GM19395 (cell line): Measurements from ENCODE around the gene GTSE1.

Experiments
- ATAC-seq: cut with Tn5 transposase; IDR thresholded peaks from one replicate; pipeline ENCODE4 v1.9.1; 2021; ENCODE audit warnings: mild to moderate bottlenecking, moderate library complexity; ENCODE audit not compliant: unreplicated experiment

GTSE1 gene

DNA sequence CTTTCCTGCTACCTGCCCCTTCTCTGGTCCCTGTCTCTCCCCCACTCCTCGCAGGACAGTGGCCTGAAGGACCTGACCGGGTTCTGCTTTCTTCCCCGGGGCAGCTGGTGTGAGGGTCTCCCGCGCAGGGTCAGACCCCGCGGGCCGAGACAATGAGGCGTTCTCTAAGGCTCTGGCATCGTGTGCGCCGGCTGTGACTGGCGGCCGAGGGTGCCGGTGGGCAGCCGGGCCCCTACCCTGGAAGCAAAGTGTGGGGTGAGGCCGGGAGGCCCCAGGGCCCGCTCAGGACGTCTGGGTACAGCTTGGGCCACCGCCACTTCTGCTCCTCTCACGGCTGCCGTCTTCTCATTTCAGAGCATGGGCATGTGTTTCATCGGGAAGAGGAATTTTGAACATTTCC lies 55.1 kb downstream of the GTSE1 start:
- ATAC-seq, result no peak

DNA sequence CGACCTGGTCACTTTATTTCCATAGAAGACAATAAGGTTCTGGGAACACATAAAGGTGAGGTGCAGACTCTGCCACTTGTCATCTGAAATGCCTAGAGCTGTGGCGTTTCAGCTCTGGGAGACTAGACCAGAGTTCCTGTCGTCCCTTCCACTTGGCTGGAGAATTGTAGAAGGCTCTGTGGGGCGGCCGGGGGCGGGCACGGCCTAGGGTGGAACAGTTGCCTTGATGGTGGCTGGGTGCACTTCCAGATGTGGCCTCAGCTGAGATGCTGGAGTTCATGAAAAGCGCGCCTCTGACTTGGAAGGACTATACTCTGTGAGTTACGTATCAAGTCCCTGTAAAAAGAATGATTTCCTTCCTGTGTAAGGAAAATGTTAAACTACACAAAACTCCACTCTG lies 55.6 kb downstream of the GTSE1 start:
- ATAC-seq, result no peak

DNA sequence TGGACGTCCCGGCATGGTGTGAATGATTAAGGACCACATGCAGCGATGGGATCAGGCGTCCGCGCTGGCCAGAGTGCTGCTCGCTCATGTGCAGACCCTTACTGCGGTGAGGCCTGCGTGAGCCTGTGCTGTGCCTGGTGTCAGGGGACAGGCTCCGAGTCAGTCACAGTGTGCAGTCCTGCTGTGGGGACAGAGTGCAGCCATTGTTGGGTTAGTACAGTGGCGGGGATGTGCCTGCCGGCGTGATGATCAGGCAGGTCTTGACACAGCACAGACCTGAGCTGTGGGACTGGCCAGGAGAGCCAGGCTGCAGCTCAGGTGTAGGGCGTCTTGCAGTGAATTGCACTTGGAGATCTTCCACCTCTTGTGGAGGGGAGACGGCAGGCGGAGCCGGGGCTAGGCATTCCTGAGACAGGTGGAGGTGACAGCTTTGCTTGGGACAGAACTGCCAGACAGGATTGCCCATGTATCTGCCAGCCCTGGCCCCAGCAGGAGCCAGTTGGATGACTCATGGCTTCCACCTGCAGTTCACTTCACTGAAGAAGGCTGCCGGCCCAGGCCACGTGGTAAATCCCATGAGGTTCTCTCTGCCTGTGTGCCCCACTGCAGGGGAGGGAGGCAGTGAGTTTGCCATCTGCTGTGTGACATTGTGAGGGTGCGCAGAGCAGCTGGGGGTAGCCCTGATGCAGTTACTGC lies 56.2 kb downstream of the GTSE1 start:
- no peak for ATAC-seq

DNA sequence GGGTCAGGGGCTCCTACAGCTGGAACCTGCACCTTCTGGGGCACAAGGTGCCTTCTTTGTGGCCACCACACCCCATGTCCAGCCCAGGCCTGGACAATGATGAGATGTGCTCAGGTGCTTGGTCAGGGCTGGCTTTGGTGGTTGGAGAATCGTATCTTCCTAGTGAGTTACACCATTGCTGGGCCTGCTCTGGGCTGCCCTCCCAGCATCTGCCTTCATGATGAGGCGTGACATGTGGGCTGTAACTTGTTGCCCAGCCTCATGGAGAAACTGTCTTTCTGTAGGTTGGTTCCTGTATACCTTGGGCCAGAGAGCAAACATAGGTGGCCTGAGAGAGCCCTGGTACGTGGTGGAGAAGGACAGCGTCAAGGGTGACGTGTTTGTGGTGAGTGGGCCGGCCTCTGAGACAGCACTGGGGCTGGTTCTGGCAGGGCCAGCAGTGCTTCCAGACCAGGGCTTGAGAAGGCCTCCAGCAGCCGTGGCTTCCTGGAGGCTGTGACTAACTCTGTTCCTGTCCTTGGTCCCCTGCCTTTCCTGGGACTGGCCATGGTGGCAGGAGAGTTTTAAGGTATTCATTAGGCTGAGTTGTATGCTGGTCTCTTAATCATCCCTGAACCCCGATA lies 56.9 kb downstream of the GTSE1 start:
- no peak for ATAC-seq

DNA sequence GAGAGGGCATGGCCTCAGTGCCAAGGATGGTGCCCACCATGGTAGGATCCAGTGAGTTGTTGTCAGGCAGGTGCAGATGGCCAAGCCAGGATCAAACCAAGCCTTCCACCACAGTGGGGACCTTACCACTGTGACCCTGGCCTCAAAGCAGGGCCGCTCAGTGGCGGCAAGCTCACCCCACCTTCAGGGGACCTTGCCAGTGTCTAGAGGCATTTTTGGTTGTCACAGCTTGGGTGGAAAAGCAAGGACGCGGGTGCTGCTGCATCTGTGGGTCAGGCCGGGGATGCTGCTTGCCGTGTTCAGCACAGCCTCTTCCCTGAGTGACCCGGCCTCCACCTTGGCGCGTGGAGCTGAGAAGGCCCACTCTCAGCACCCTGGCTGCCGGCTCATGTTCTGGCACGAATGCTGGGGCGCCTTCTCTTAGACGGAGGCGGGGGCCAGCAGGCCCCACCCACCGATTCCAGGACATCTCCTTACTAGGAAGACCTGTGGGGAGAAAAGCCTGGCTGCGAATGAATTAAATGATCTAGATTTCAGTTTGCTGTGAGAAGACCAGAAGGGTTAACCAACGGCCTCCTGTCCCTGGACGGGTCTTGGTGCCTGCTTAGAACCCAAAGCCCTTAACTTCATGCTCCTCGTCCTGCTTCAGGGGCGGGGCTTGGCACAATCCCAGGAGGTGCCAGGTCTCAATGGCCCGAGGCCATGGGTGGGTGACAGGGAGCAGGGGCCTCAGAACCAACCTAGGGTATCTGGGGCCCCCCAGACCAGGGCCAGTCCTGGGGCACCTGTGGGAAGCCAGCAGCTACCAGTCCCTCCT lies 57.7 kb downstream of the GTSE1 start:
- ATAC-seq, result no peak

DNA sequence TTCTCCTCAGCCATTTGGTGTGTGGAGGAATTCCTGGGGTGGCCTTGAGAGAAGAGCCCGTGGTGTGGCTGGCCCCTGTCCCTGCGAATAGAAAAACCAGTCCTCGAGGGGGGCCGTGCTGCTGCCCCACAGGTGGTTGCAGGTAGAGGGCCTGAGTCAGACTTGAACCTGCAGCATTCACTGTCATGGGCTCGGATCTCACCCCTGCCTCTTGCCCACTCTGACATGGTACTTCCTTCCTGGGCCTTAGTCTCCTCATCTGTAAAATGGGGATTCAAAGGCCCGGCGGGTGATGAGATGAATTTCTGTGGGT lies 58.3 kb downstream of the GTSE1 start:
- ATAC-seq, result no peak

DNA sequence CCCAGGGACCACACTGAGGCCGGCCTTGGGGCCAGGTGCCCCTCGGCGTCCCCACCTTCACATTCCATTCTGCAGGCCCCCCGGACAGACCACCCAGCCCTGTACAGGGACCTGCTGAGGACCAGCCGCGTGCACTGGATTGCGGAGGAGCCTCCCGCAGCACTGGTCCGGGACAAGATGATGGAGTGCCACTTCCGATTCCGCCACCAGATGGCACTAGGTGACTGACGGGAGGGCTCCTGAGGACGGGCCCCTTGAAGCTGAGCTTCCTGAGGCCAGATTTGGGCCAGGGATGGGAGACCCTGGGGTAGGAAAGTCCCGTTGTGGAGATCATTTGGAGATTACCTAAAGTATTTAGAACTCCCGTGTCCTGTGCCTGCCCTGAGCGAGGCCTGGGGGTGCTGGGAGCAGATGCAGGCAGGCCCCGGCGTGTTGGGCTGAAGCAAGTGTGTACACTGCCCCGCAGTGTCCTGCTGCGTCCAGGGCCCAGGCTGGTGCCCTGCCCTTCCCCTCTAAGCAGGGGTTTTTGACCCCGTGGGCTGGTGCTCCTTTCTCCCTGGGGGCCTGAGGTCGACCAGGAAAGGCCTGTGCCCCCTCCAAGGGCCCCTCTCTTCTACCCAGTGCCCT lies 58.8 kb downstream of the GTSE1 start:
- ATAC-seq, result no peak

DNA sequence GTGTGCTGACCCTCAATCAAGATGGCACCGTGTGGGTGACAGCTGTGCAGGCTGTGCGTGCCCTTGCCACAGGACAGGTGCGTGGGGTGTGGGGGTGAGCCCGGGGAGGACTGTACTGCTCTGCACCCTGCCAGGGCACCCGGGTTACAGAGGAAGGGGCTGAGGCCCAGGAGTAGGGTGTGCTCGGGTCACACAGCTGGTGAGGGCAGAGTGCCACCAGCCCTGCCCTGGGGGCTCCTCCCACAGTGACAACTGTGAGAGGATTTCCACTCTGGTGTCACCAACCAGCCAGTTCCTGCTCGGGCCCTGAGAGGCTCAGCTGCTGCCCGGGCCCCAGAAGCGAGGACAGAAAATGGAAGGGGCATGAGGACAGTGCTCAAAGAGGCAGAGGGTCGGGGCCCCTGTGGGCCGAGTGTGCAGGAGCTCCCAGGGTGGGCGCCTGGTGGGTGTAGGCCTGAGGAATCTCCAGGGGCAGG lies 59.4 kb downstream of the GTSE1 start:
- ATAC-seq, result no peak

DNA sequence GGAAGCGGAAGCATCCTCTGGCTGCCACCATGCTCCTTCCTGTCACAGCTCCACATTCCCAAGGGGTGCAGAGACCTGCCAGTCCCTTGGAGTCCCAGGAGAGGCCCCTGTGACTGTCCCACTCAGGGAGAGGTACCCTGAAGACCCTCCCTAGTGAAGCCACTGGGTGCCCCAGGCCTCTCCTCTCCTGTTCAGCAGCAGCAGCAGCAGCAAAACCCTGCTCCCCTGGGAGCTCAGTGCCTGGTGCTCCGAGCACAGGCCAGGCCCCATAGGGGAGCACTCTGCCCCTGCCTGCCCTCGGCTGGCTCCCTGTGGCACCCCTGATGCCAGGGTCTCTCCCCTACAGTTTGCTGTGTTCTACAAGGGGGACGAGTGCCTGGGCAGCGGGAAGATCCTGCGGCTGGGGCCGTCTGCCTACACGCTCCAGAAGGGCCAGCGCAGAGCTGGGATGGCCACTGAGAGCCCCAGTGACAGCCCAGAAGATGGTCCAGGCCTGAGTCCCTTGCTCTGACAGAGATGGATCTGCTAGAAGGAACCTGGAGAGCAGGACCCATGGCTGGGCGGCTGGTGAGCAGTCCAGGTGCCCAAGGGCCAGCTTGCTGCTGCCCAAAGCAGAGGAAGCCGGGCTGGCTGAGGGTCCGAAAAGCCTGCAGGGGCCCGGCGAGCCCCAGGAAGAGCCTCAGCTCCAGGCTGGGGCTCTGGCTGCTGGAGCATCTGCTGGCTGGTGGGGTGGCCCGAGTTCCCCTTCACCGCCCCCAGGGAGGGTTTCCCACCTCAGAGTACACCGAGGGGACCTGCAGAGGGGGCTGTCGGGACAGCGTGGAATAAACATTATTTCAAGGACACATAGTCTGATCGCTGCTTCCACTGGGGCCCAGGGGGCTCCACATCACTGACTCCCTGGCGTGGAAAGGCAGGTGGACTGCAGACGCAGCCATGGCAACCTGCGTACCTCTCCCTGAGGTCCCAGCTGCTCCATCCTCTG lies 60.1 kb downstream of the GTSE1 start:
- no peak for ATAC-seq

DNA sequence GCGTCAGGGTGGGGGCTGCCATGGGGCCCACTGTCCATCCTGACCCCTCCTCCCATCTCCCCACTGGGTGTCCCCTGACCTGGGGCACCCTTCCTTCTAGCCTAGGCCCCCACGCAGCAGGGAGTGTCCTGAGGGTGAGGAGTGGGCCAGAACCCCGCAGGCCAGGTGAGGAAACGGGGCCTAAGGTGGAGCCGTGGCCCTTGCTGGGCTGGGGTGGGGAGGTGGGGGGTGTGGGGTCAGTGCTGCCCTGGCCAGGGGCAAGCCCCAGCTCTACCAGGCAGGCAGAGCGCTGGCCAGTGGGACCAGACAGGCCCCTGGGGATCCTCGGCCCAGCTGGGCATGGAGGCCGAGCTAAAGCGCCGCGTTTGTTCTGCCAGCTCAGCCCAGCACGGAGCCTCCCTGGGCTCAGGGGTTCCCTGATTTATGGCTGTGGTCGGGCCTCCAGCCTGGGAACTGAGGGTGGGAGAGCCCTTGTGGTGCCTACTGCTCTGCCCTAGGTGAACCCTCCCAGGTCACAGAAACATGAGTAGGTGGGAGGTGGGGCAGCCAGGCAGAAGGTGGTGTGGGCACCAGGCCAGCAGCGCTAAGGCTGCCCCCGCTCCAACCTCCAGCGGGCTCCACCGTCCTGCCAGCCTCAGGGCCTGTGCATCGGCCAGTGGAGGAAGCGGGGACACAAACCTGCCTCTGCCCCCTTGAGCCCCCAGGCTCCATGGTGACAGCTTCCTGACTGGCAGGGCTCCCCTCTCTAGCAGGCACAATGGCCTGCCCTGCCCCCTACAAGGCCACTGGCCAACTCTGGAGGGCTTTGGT lies 61.2 kb downstream of the GTSE1 start:
- no peak for ATAC-seq

DNA sequence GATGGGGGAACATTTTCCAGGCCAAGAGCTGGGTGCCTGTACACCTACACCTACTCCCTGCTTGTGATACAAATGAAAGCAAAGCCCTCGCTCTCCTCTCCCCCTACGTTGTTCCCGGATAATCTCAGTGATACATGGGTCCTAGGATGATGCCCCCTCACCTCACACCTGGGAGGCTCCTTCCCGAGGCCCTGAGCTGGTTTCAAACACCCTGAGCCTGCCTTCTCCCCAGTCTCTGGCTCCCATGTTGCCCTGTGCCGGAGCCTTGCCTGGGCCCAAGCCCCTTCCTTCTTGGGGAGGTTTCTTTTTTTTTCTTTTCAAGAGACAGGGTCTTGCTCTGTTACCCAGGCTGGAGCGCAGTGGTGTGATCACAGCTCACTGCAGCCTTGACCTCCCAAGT lies 62.1 kb downstream of the GTSE1 start:
- no peak for ATAC-seq

DNA sequence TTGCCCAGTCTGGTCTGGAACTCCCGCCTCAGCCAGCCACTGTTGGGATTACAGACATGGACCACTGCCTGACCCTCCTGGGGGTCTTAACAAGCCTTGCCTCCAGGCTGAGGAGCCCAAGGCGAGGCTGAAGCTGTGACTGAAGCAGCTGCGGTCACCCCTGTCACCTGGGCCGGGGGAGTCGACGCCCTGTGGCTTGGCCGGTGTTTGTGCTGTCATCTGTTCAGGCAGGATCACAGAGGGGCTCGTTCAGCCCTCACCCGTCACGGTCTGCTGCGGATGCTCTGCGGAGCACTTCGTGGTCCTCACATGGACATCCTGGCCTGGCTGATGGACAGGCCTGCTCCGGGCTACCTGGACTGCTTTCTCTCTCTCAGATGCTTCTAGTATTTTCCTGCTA lies 62.7 kb downstream of the GTSE1 start:
- ATAC-seq, result no peak

DNA sequence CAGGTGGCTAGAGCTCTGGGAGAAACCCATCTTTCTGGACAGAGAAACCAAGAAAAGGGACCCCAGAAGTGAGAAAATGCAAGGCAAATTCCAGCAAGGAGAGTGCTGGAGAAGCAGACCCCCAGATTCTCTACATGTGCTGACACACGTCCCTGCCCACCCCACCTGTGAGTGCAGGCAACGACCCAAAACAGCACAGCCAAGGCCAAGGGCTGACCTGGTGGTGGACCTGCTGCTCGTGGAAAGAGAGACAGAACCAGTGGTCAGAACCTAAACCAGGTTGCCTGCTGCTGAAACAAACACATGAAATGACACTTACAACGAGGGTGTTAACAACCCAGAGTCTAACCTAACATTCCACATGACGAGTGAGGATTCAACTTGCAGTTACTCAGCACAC lies 63.4 kb downstream of the GTSE1 start:
- ATAC-seq, result no peak

DNA sequence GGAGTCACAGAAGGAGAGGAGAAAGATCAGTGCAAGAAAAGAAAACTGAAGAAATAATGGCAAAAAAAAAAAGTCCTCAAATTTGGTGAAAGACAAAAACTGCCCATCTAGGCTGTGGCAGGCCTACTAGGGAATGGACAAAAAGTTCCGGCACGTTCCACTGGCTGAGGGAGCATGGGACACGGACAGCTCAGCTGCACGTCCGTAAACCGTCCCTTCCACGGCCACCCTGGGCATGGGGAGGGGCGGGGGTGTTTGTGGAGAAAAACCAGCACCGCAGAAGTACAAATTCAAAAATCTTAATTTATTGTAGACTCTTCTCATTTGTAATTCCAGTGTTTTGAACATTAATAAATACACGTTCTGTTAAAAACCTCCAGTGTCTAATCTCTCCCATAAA lies 64.2 kb downstream of the GTSE1 start:
- no peak for ATAC-seq

DNA sequence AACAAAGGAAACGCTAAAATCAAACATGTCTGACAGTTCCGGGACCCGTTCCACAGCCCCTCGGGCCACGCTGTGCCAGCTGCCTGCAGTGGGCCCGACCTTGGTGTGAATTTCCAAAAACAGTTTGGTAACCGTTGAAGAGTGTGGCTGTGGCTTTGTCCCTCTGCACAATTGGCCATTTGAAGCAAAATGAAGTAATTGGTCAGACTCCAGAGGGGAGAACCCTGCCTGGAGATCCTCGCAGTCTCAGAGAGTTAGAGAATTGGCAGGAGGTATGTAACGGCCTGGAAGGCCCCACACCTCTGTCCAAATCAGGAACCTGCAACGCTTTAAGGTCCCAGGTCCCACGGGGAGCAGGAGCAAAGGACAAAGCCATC lies 65.1 kb downstream of the GTSE1 start:
- no peak for ATAC-seq

DNA sequence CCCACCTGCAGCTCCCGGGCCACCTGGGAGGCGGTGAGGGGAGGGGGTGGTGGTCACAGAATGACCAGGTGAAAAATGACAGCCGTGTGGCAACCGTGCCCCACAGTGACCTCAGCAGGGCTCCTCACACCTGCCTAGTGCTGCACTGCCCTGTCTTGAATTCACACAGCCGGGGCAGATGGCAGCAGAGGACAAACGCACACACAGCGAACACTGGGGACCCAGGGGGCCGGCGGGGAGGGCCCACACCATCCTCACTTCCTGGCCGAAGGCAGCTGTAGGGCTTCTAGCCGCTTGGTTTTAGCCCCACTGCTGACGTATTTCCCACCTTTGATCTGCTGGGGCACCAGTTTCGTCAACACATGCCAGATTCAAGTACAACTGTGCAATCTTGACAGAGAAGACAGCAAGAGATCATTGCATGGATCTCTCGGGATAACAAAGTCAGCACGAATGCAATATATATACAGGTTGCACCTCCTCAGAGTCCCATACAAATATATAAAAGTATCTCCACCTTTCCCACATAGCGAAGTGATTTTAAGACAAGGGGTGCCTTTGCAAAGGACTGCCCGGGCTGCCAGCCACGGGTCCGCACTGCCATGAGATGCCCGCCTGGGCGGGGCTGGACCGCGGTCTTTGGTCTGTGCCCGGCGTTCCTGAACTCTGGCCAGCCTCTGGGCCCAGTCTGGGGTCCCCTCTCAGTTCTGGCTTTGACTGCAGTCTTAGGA lies 65.7 kb downstream of the GTSE1 start:
- no peak for ATAC-seq

DNA sequence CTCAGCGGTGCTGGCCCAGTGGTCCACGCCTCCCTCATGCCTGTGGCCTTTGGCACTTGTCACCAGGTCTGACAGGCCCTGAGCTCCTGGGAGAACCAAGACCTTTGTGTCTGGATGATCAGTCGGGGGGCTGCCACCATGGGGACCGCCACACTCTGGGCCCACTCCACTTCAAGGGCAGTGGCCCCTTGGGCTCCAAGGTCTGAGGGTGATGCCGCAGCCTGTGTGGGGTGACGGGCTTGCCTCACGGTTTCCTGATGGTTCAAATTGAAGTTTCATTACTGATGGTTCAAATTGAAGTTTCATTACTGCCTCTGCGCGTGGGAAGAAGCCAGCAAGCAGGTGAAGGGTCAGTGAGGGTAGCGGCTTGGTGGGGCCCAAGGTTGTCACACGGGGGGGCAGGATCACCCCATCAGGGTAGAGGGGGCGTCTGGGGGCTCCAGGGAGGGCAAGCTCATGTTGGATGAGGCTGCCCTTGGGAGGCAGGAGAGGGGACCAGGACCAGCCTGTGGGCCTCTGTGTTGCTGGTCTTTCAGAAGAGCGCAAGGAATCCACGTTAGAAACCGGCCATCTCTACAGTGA lies 66.4 kb downstream of the GTSE1 start:
- no peak for ATAC-seq

DNA sequence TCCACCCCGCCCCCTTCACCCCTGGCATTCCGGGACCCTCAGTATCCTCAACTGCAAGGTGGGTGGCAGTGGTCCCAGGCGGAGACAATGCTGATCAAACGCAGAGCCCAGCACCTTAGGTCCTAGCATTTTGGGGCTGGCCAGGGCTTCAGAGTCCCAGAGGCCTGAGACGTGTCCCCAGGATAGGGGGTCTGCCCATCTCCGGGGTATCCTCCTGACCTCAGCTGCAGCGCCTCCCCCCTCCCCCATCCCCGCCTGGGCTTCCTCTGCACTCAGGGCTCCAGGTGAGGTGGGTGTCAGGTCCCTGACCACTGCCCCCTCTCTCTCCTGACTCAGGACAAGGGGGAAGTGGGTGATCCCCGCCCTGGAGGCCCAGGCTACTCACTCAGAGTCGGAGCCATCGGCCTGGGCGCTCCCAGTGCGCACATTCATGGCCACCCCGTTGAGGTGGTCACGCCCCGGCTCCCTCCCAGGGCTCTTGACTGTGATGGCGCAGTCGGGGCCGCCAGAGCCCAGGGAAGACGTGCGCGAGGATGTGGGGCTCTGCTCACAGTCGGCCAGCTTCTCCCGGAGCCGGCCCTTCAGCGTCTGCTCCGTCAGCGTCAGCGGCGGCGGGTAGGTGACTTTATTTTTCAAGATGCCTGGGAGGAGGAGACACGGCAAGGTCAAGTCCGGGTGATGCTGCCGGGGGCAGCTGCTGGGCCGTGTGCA lies 67.1 kb downstream of the GTSE1 start:
- no peak for ATAC-seq
